Glutamatergic neuron (in vitro differentiated cells): ENCODE results near the gene PLEKHN1. TPM values are rescaled to one million over a fixed set of nuclear protein-coding genes. Genes with fewer than 3 reads are reported as not detected.

ENCODE experiments used
- DNase-seq: peaks from one replicate; pipeline ENCODE4 v3.0.0; 2022
- H3K27ac Mint-ChIP-seq: one replicate; pipeline ENCODE4 v1.8.0; 2020; ENCODE audit warnings: mild to moderate bottlenecking, mixed read lengths, inconsistent platforms; ENCODE audit not compliant: unreplicated experiment
- H3K27me3 Mint-ChIP-seq: one replicate; pipeline ENCODE4 v1.8.0; 2020; ENCODE audit warnings: mild to moderate bottlenecking, moderate library complexity, mixed read lengths, inconsistent platforms; ENCODE audit not compliant: unreplicated experiment
- H3K36me3 Mint-ChIP-seq: one replicate; pipeline ENCODE4 v1.8.0; 2020; ENCODE audit warnings: mild to moderate bottlenecking, mixed read lengths, inconsistent platforms; ENCODE audit not compliant: unreplicated experiment
- H3K4me1 Mint-ChIP-seq: one replicate; pipeline ENCODE4 v1.8.0; 2020; ENCODE audit warnings: mild to moderate bottlenecking, low read depth, mixed read lengths, inconsistent platforms; ENCODE audit not compliant: unreplicated experiment
- H3K4me3 Mint-ChIP-seq: one replicate; pipeline ENCODE4 v1.8.0; 2020; ENCODE audit warnings: mild to moderate bottlenecking, mixed read lengths, inconsistent platforms; ENCODE audit not compliant: unreplicated experiment
- H3K9me3 Mint-ChIP-seq: one replicate; pipeline ENCODE4 v1.8.0; 2020; ENCODE audit warnings: mild to moderate bottlenecking, moderate library complexity, mixed read lengths, inconsistent platforms; ENCODE audit not compliant: unreplicated experiment
- CTCF ChIP-seq: fragments of 200-600 bp; sonication (generic); IDR thresholded peaks from one replicate; pipeline ENCODE4 v1.5.0; 2021; ENCODE audit not compliant: partially characterized antibody, unreplicated experiment
- total RNA-seq: library from RNA; stranded (reverse); fragmentation: NEBNext Ultra II Directional; extraction: Animal tissue kit (Norgen Biotek cat#: 25700); gene quantifications from one replicate; pipeline ENCODE4 v1.2.1, GENCODE V29; 2021; ENCODE audit not compliant: unreplicated experiment

The PLEKHN1 gene
- total RNA-seq, 1 donor from 2014 or later: 0.29 TPM

- Mint-ChIP-seq H3K27me3 (peaks cover 2% of the 10 kb centered on the region), H3K27ac (no peak overlapping the region), H3K4me3 (no peak overlapping the region), H3K36me3 (no peaks in the 10 kb centered on the region), H3K4me1 (peaks cover 30% of the 10 kb centered on the region), H3K9me3 (peaks cover 11% of the 10 kb centered on the region)
- no peak for TF ChIP-seq CTCF
- no peak for DNase-seq
Observed at GRCh38 chr1:933603-933940, 32.7 kb upstream of the PLEKHN1 start.

- TF ChIP-seq CTCF: no peak
- peak overlapping the region; percentile 81 for H3K4me3 Mint-ChIP-seq
- H3K36me3 Mint-ChIP-seq: no peaks in the 10 kb centered on the region
- H3K4me1 Mint-ChIP-seq: peaks cover 24% of the 10 kb centered on the region
- DNase-seq: no peak
- peaks cover 11% of the 10 kb centered on the region for H3K9me3 Mint-ChIP-seq
- peaks cover 4% of the 10 kb centered on the region for H3K27me3 Mint-ChIP-seq
- H3K27ac Mint-ChIP-seq: peak overlapping the region; percentile 64
Observed at GRCh38 chr1:934991-935750, 31.1 kb upstream of the PLEKHN1 start.

GRCh38 chr1:935751-936231, 30.5 kb upstream of the PLEKHN1 start:
- TF ChIP-seq CTCF: no peak
- Mint-ChIP-seq H3K27ac (peak overlapping the region; percentile 64), H3K27me3 (peaks cover 4% of the 10 kb centered on the region), H3K4me1 (peaks cover 24% of the 10 kb centered on the region), H3K4me3 (peak overlapping the region; percentile 65), H3K9me3 (peaks cover 11% of the 10 kb centered on the region), H3K36me3 (no peaks in the 10 kb centered on the region)
- DNase-seq: peak; percentile 98

GRCh38 chr1:936348-937264, 29.7 kb upstream of the PLEKHN1 start:
- H3K36me3 Mint-ChIP-seq: no peaks in the 10 kb centered on the region
- TF ChIP-seq CTCF: no peak
- no peak for DNase-seq
- peaks cover 18% of the 10 kb centered on the region for H3K4me1 Mint-ChIP-seq
- H3K27me3 Mint-ChIP-seq: peaks cover 6% of the 10 kb centered on the region
- peaks cover 9% of the 10 kb centered on the region for H3K9me3 Mint-ChIP-seq
- H3K27ac Mint-ChIP-seq: no peak overlapping the region
- peak overlapping the region; percentile 40 for H3K4me3 Mint-ChIP-seq
